Stimulated activated CD4-positive, alpha-beta T cell treated with anti-CD3 and anti-CD28 coated beads, Interleukin-12 subunit alpha, Interleukin-12 subunit beta, amount 100 ng/mL, for 4 hours (primary cell): ENCODE data around the gene RBBP7.

ENCODE experiments used
- DNase-seq: peaks from one replicate; pipeline ENCODE4 v3.0.0-alpha.2; 2020

The RBBP7 gene

DNA sequence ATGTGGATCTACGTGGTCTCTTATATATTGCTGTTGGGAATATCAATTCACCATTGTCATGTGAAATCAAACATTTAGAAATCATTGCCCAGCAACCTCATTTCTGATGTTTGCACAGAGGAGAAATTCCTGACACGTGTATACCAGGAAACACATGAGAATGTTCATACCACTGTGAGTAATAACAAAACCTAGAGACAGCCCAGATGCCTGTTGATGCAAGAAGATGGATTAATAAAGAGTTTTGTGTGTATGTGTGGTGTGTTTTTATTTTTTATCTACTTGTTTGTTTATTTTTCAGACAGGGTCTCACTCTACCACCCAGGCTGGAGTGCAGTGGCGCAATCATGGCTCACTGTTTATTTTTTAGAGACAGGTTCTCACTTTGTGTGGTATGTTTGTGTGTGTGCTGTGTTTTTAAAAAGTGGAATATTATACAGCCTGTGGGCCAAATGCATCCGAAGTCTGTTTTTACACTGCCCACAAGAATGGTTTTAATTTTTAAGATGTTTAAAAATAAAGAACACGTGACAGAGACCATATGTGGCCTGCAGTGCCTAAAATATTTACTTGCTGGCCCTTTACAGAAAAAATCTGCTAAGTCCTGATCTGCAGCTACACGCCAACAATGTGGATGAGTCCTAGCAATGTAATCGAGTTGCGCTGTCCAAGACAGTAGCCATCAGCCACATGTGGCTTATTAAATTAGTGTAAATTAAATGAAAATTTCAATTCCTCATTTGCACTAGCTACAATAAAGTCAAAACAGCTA, 44.7 kb downstream of the RBBP7 start:
- DNase-seq: no peak

DNA sequence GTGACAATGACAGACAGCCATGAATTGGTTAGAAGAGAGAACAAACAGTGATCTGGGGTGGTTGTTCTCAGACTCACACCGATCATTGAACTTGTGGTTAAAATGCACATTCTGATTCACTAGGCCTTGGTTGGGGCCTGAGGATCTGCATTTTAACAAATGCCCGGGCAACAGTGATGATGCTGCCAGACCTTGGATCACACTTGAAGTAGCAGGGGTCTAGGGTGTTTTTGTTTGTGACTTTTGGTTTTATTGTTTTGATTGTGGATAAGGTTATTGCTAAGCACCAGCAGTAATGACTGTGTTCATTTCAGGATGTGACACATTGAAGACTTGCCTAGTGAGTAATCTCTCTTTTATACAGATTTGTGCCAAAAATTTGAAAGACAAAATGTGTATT, 47.4 kb downstream of the RBBP7 start:
- no peak for DNase-seq

DNA sequence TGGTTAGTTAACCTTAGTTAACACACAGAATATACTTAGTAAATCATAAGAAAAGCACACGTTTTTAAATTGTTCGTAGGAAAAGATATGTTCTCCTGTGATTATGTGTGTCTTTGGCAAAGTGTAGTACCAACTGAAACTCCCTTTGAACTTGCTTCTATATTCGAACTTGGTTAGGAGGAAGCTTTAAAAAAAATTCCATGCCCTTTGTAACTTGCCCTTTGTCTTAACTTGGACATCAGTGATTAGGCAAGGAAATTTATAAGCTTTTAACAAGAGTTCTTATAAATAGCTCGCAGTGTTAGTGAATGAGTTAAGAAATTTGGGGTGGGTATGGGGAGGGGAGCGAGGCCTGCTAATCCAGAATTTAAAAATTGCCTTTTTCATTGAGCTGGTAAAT, 50.5 kb downstream of the RBBP7 start:
- DNase-seq: no peak

DNA sequence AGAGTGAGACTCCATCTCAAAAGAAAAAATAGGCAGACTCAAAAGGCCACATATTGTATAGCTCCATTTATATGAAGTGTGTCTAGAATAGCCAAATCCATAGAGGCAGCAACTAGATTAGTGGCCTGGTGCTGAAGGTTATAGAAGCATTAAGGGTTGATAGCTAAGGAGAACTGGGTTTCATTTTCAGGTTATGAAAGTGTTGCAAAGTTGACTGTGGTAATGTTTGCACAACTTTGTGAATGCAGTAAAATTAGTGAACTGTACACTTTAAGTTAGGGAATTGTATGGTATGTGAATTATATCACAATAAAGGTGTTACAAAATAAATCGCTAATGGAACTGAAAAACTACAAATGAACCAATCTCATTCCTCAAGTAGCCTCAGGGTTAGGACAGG, 55.6 kb downstream of the RBBP7 start:
- no peak for DNase-seq

DNA sequence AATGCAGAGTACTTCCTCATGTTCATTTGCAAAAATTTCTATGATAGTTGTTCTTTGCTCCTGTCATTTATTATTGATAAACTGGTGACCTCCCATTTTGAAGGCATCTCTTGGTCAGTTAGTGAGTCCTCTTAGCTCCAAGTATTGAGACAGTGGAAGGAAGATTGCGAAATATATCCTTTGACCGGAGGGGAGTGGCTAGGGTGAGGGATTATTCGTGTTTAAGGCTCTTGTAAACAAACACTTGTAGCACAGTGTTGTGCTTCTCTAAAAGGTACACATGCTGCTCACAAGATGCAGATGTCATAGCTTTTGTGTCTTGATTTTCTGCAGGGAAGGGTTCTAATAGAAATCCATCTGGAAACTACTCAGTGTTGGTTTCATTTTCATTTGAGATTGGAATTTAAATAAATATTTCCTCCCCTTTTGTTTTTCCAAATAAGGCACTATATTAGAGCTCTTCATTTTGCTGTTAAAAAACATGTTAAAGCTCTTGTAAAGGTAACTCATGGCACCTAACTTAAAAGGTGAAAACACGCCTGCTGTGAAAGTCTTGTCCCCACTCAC, 62.1 kb downstream of the RBBP7 start:
- DNase-seq: no peak

DNA sequence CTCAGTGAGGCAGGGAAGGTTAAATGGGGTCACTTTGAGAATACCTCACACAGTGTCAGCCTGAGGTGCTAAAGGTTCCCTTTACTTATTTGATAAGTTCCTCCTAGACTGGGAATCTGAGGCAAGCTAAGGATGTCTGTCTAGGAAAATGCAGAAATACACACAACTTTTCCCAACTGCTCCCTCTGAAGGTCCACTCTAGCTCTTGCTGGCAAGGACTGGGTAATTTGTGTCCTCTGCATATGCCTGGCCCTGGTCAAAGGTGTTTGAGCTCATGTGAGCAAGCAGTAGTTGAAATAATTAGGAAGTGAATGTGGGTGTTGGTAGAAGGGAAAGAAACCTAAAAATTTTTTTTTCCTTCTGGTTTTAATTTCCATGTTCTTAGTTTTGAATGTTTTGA, 62.6 kb downstream of the RBBP7 start:
- no peak for DNase-seq

DNA sequence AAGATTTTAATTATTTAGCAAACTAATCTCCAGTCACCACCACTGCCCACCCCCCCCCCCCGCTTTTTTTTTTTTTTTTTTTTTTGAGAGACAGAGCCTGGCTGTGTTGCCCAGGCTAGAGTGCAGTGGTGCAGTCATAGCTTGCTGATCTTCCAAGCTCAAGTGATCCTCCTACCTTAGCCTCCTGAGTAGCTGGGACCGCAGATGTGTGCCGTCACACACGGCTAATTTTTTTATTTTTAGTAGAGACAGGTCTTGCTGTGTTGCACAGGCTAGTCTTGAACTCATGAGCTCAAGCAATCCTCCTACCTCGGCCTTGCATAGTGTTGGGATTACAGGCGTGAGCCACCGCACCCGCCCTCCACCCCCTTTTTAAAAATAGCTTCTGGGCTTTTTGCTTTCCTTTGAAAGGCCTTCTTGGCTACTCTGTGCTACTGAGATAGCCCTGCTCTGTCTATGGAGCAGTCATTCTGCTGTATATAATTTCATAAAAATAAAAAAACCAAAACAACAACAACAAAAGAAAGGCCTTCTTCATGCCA, 65.2 kb downstream of the RBBP7 start:
- DNase-seq: no peak

DNA sequence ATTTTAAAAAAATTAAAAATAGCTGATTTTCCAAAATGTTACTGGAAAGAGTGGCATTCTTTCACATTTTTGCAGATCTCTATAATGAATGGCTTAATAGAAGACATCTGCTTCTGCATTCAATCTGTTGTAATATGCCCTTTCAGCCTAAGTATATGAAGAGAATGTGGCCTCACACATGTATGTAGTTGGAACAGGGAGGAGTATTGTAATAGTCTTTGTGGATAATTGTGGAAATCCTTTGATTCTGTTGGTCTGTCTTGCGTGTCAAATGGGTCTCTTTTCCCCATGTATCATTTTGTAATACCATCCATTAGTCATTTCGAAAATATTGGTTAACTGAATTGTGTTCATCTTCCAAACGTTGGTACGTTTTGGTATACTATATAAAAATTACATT, 72.3 kb downstream of the RBBP7 start:
- DNase-seq: no peak

DNA sequence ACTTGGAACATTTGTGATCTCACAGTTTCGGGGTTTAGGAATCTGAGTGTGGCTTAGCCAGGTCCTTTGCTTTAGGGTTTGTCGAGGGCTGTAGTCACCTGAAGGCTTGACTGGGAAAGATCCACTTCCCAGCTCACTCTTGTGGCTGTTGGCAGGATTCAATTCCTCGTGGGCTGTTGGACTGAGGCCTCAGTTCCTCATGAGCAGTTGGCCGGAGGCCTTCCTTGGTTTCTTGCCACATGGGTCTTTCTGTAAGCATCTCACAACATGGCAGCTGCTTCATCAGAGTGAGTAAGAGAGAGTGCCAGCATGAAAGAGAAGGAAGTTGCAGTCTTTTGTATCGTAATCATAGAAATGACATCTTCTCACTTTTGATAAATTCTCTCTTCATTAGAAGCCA, 72.8 kb downstream of the RBBP7 start:
- DNase-seq: no peak

DNA sequence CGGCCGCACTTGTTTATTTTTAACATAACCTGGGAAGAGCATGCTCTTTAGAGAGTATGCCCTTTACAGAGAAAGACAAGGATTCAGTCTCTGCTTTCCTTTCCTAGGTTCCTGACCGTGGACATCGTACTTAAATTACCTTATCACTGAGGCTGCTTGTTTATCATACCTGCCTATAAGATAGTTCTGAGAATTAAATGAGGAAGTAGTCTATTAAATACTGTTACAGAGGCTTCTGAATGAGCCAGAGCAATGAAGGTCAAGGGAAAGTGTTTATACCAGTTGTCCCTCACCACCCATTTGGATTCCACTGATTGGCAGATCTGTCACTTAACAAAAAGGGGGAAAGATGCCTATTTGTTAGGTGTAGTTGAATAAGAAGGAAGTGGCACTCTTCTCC, 73.9 kb downstream of the RBBP7 start:
- DNase-seq: no peak
